ENCODE results near the gene ZFPL1.

Gene ZFPL1

GRCh38 chr11:65126624-65127274, 42.7 kb downstream of the ZFPL1 start:
- in situ Hi-C loops (cut with HindIII; ENCODE audit: low sequenced_read_pairs): no loop called here

GRCh38 chr11:65127473-65128181, 43.6 kb downstream of the ZFPL1 start:
- in situ Hi-C loops (cut with HindIII; ENCODE audit: low sequenced_read_pairs): no loop called here

GRCh38 chr11:65128182-65129145, 44.4 kb downstream of the ZFPL1 start:
- in situ Hi-C loops (cut with HindIII; ENCODE audit: low sequenced_read_pairs): no loop called here

- in situ Hi-C loops (cut with HindIII; ENCODE audit: low sequenced_read_pairs): no loop called here
These were observed 45.8 kb downstream of the ZFPL1 start for GRCh38 chr11:65129649-65130441.

- in situ Hi-C loops (cut with HindIII; ENCODE audit: low sequenced_read_pairs): no loop called here
These were observed 46.8 kb downstream of the ZFPL1 start for GRCh38 chr11:65130631-65131416.

GRCh38 chr11:65131417-65131776, 47.4 kb downstream of the ZFPL1 start:
- in situ Hi-C loops (cut with HindIII; ENCODE audit: low sequenced_read_pairs): no loop called here

GRCh38 chr11:65131895-65132237, 47.8 kb downstream of the ZFPL1 start:
- in situ Hi-C loops (cut with HindIII; ENCODE audit: low sequenced_read_pairs): no loop called here

GRCh38 chr11:65132238-65132987, 48.4 kb downstream of the ZFPL1 start:
- in situ Hi-C loops (cut with HindIII; ENCODE audit: low sequenced_read_pairs): no loop called here

- in situ Hi-C loops (cut with HindIII; ENCODE audit: low sequenced_read_pairs): no loop called here
These were observed 49.1 kb downstream of the ZFPL1 start for GRCh38 chr11:65132988-65133700.

GRCh38 chr11:65133724-65134123, 49.7 kb downstream of the ZFPL1 start:
- in situ Hi-C loops (cut with HindIII; ENCODE audit: low sequenced_read_pairs): no loop called here

- in situ Hi-C loops (cut with HindIII; ENCODE audit: low sequenced_read_pairs): no loop called here
These were observed 50.4 kb downstream of the ZFPL1 start, which contains the start of gene SYVN1 for GRCh38 chr11:65134240-65134951. Gene SYVN1, minus strand, starts transcription at chr11:65134519. Its CDS starts 918 bp downstream, at chr11:65133601.

- in situ Hi-C loops (cut with HindIII; ENCODE audit: low sequenced_read_pairs): no loop called here
These were observed 51.1 kb downstream of the ZFPL1 start for GRCh38 chr11:65134952-65135632.

- in situ Hi-C loops (cut with HindIII; ENCODE audit: low sequenced_read_pairs): no loop called here
These were observed 51.7 kb downstream of the ZFPL1 start for GRCh38 chr11:65135633-65136145.

GRCh38 chr11:65136515-65137096, 52.6 kb downstream of the ZFPL1 start:
- in situ Hi-C loops (cut with HindIII; ENCODE audit: low sequenced_read_pairs): no loop called here

All from DLD1 (cell line).